ENCODE results near the gene ENDOV. TPM values are rescaled to one million over a fixed set of nuclear protein-coding genes. Genes with fewer than 3 reads are reported as not detected.

ENDOV gene
- total and polyA plus RNA-seq, 4 donors, result 5.7 to 11.9 (median 8.3) TPM

GRCh38 chr17:80442323-80442659, 27.3 kb downstream of the ENDOV start:
- Histone ChIP-seq H3K9ac (ENCODE audit: low read depth in 1 of 2, low read length in 2 of 2) (no peak overlapping the region), H3K9me3 (ENCODE audit: control insufficient read depth in 4 of 4, low read length in 3 of 4) (no peaks in the 10 kb centered on the region), H3K36me3 (ENCODE audit: control insufficient read depth in 4 of 4, insufficient read depth in 3 of 4, low read depth in 1 of 4, low read length in 3 of 4) (peaks cover 0 to 1% (median 0%) of the 10 kb centered on the region in 4 donors), H3K27ac (ENCODE audit: low read depth in 1 of 2, low read length in 2 of 2) (no peak overlapping the region), H3K4me3 (ENCODE audit: low read depth in 1 of 3, low read length in 3 of 3) (no peak overlapping the region), H3K4me1 (ENCODE audit: control insufficient read depth in 4 of 4, insufficient read depth in 4 of 4, low read length in 3 of 4) (peaks cover 0 to 4% (median 0%) of the 10 kb centered on the region in 4 donors), H3K27me3 (ENCODE audit: control insufficient read depth in 4 of 4, insufficient read depth in 4 of 4, low read length in 3 of 4) (no peaks in the 10 kb centered on the region)
- DNase-seq (ENCODE audit: low spot score), result no peak
- WGBS, result 88% methylated on average over 12 of the region's 12 CpGs
- no peak for TF ChIP-seq REST (IDR thresholded peaks at IDR 0.05)
- TF ChIP-seq SP1 (IDR thresholded peaks at IDR 0.05), result no peak
- no peak for TF ChIP-seq YY1 (IDR thresholded peaks at IDR 0.05)

GRCh38 chr17:80442764-80443163, 27.8 kb downstream of the ENDOV start:
- WGBS, result 89% methylated on average over 4 of the region's 4 CpGs
- Histone ChIP-seq H3K4me1 (ENCODE audit: control insufficient read depth in 4 of 4, insufficient read depth in 4 of 4, low read length in 3 of 4) (peaks cover 0 to 4% (median 0%) of the 10 kb centered on the region in 4 donors), H3K36me3 (ENCODE audit: control insufficient read depth in 4 of 4, insufficient read depth in 3 of 4, low read depth in 1 of 4, low read length in 3 of 4) (peaks cover 0 to 1% (median 0%) of the 10 kb centered on the region in 4 donors), H3K27ac (ENCODE audit: low read depth in 1 of 2, low read length in 2 of 2) (no peak overlapping the region), H3K27me3 (ENCODE audit: control insufficient read depth in 4 of 4, insufficient read depth in 4 of 4, low read length in 3 of 4) (no peaks in the 10 kb centered on the region), H3K9ac (ENCODE audit: low read depth in 1 of 2, low read length in 2 of 2) (no peak overlapping the region), H3K4me3 (ENCODE audit: low read depth in 1 of 3, low read length in 3 of 3) (no peak overlapping the region), H3K9me3 (ENCODE audit: control insufficient read depth in 4 of 4, low read length in 3 of 4) (no peaks in the 10 kb centered on the region)
- no peak for DNase-seq (ENCODE audit: low spot score)
- TF ChIP-seq REST (IDR thresholded peaks at IDR 0.05) (no peak), HNF4G (IDR thresholded peaks at IDR 0.05) (no peak), TAF1 (conservative IDR thresholded peaks at IDR 0.05) (no peak), RXRA (IDR thresholded peaks at IDR 0.05) (no peak), FOXA2 (IDR thresholded peaks at IDR 0.05) (no peak), FOXA1 (IDR thresholded peaks at IDR 0.05) (no peak), RAD21 (IDR thresholded peaks at IDR 0.05) (no peak), HNF4A (conservative IDR thresholded peaks at IDR 0.05) (no peak), GABPA (IDR thresholded peaks at IDR 0.05 in 1 of 2, conservative IDR thresholded peaks at IDR 0.05 in 1 of 2) (no peak), ZBTB33 (IDR thresholded peaks at IDR 0.05) (no peak), JUND (IDR thresholded peaks at IDR 0.05) (no peak), SP1 (IDR thresholded peaks at IDR 0.05) (no peak), ATF3 (IDR thresholded peaks at IDR 0.05) (no peak), YY1 (IDR thresholded peaks at IDR 0.05) (no peak), NR2F2 (IDR thresholded peaks at IDR 0.05) (no peak), EGR1 (IDR thresholded peaks at IDR 0.05; ENCODE audit: low read depth in 2 of 2) (no peak), MAX (IDR thresholded peaks at IDR 0.05) (no peak), CTCF (IDR thresholded peaks at IDR 0.05; ENCODE audit: low read depth, low read length, missing input control) (no peak)

All from liver (tissue), 9 donors.